Hepatocyte (in vitro differentiated cells): ENCODE results near the gene TMEM150B. TPM values are rescaled to one million over a fixed set of nuclear protein-coding genes. Genes with fewer than 3 reads are reported as not detected.

Experiments used
- DNase-seq: peaks from one replicate; pipeline ENCODE4 v3.0.0-alpha.2; 2016; ENCODE audit warnings: low spot score
- H2AFZ ChIP-seq: fragments of 200-600 bp; sonication (generic); 2 replicates; pipeline ENCODE4 v1.6.0; 2016; ENCODE audit warnings: antibody characterized with exemption, mild to moderate bottlenecking
- H3K27ac ChIP-seq: fragments of 200-600 bp; sonication (generic); 2 replicates; pipeline ENCODE4 v1.5.1; 2016; ENCODE audit warnings: mild to moderate bottlenecking
- H3K27me3 ChIP-seq: fragments of 200-600 bp; sonication (generic); 2 replicates; pipeline ENCODE4 v1.6.1; 2016
- H3K36me3 ChIP-seq: fragments of 200-600 bp; sonication (generic); replicated peaks from 2 replicates; pipeline ENCODE4 v1.5.1; 2016; ENCODE audit warnings: low read depth; ENCODE audit not compliant: insufficient read depth
- H3K4me1 ChIP-seq: fragments of 200-600 bp; sonication (generic); 2 replicates; pipeline ENCODE4 v1.5.1; 2016; ENCODE audit warnings: mild to moderate bottlenecking, moderate library complexity; ENCODE audit not compliant: insufficient read depth
- H3K4me2 ChIP-seq: fragments of 200-600 bp; sonication (generic); 2 replicates; pipeline ENCODE4 v1.6.0; 2016
- H3K4me3 ChIP-seq: fragments of 200-600 bp; sonication (generic); 2 replicates; pipeline ENCODE4 v1.5.1; 2016; ENCODE audit warnings: mild to moderate bottlenecking
- H3K79me2 ChIP-seq: fragments of 200-600 bp; sonication (generic); 2 replicates; pipeline ENCODE4 v1.6.0; 2017; ENCODE audit warnings: mild to moderate bottlenecking
- H3K9me2 ChIP-seq: fragments of 200-600 bp; sonication (generic); replicated peaks from 2 replicates; pipeline ENCODE4 v1.6.0; 2017; ENCODE audit warnings: mild to moderate bottlenecking; ENCODE audit not compliant: insufficient read depth
- H3K9me3 ChIP-seq: fragments of 200-600 bp; sonication (generic); 2 replicates; pipeline ENCODE4 v1.5.1; 2016; ENCODE audit warnings: low read depth, mild to moderate bottlenecking
- H4K20me1 ChIP-seq: fragments of 200-600 bp; sonication (generic); 2 replicates; pipeline ENCODE4 v1.6.0; 2016; ENCODE audit warnings: mild to moderate bottlenecking; ENCODE audit not compliant: insufficient read depth, poor library complexity, severe bottlenecking
- EZH2 ChIP-seq: fragments of 200-600 bp; sonication (generic); IDR thresholded peaks from 2 replicates; pipeline ENCODE4 v1.6.1; 2016; ENCODE audit warnings: antibody characterized with exemption, mild to moderate bottlenecking, borderline replicate concordance
- EZH2phosphoT487 ChIP-seq: fragments of 200-600 bp; sonication (generic); IDR thresholded peaks from one replicate; pipeline ENCODE4 v1.6.1; 2018; ENCODE audit warnings: antibody characterized with exemption, mild to moderate bottlenecking, low read depth, moderate library complexity; ENCODE audit not compliant: unreplicated experiment, severe bottlenecking
- WGBS: methylation state at CpG from one replicate; pipeline ENCODE4 v1.1.6; 2016; ENCODE audit warnings: low lambda C conversion rate; ENCODE audit errors: missing lambda C conversion rate; 5-methylcytosine and 5-hydroxymethylcytosine counted together
- polyA plus RNA-seq: library from polyadenylated mRNA; unstranded; fragments of >200 nt; fragmentation: Nextera tagmentation; extraction: Ambion mirVana; gene quantifications from 2 replicates; pipeline ENCODE4 v1.2.1, GENCODE V29; 2016
- total RNA-seq: library from RNA; depleted of rRNA; stranded (reverse); fragments of >200 nt; gene quantifications from 2 replicates; pipeline ENCODE4 v1.2.3, GENCODE V29; 2014
- TF ChIP-seq, protein P1 (sequence below): fragments of 200-600 bp; sonication (generic); IDR thresholded peaks from 2 replicates; pipeline ENCODE4 v1.5.1; 2016; ENCODE audit warnings: antibody characterized with exemption, mild to moderate bottlenecking; ENCODE audit not compliant: poor library complexity

Gene TMEM150B
- total and polyA plus RNA-seq, 2 experiments from 2014 or later: 9.2 to 25.4 TPM

DNA sequence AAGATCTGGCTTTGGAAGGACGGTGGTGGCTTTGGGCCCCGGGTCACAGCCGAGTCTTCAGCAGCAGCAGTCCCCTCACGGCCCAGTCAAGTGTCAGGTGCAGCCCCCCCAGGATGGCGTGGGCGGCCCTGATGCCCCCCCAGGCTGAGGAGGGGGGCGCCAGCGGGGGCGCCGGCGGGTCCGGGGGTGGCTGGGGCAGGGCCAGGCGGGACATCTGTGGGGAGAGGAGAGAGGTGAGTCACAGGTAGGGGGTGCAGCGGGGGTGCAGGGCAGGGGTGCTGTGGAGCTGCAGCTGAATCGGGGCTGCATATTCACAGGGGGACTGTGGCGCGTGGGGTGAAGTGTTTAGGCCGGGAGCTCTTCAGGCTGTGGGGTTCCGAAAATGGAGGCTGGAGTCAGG, 40.8 kb upstream of the TMEM150B start:
- Histone ChIP-seq H3K9me3 (no peaks in the 10 kb centered on the region), H3K4me3 (no peak overlapping the region), H3K36me3 (no peaks in the 10 kb centered on the region), H3K9me2 (no peaks in the 10 kb centered on the region), H3K27me3 (peaks cover 24% of the 10 kb centered on the region), H3K4me2 (no peak overlapping the region), H3K27ac (no peak overlapping the region), H3K4me1 (peaks cover 12% of the 10 kb centered on the region), H3K79me2 (no peaks in the 10 kb centered on the region), H4K20me1 (no peaks in the 10 kb centered on the region), H2AFZ (no peak overlapping the region)
- WGBS: 81% methylated on average over 4 of the region's 19 CpGs
- DNase-seq: no peak
- TF ChIP-seq EZH2 (no peak), EZH2phosphoT487 (no peak)
- TF ChIP-seq, protein P1, sequence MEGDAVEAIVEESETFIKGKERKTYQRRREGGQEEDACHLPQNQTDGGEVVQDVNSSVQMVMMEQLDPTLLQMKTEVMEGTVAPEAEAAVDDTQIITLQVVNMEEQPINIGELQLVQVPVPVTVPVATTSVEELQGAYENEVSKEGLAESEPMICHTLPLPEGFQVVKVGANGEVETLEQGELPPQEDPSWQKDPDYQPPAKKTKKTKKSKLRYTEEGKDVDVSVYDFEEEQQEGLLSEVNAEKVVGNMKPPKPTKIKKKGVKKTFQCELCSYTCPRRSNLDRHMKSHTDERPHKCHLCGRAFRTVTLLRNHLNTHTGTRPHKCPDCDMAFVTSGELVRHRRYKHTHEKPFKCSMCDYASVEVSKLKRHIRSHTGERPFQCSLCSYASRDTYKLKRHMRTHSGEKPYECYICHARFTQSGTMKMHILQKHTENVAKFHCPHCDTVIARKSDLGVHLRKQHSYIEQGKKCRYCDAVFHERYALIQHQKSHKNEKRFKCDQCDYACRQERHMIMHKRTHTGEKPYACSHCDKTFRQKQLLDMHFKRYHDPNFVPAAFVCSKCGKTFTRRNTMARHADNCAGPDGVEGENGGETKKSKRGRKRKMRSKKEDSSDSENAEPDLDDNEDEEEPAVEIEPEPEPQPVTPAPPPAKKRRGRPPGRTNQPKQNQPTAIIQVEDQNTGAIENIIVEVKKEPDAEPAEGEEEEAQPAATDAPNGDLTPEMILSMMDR: no peak

- Histone ChIP-seq H3K9me2 (no peaks in the 10 kb centered on the region), H3K79me2 (no peaks in the 10 kb centered on the region), H3K27me3 (peaks cover 19% of the 10 kb centered on the region), H3K36me3 (no peaks in the 10 kb centered on the region), H3K4me1 (peaks cover 11% of the 10 kb centered on the region), H3K9me3 (no peaks in the 10 kb centered on the region), H3K4me3 (no peak overlapping the region), H4K20me1 (no peaks in the 10 kb centered on the region), H2AFZ (no peak overlapping the region), H3K4me2 (no peak overlapping the region), H3K27ac (no peak overlapping the region)
- no peak for DNase-seq
- TF ChIP-seq, protein P1: no peak
- TF ChIP-seq EZH2phosphoT487 (no peak), EZH2 (no peak)
- 84% methylated on average over 8 of the region's 8 CpGs for WGBS
These were observed 40.1 kb upstream of the TMEM150B start for GRCh38 chr19:55365245-55365644.

- H3K79me2 ChIP-seq: no peaks in the 10 kb centered on the region
- 76% methylated on average over 26 of the region's 27 CpGs for WGBS
- H2AFZ ChIP-seq: no peak within 1 kb of the TSS
- no peaks in the 10 kb centered on the region for H4K20me1 ChIP-seq
- no peak within 1 kb of the TSS for H3K4me3 ChIP-seq
- peaks cover under 1% of the 10 kb centered on the region for H3K27me3 ChIP-seq
- no peak for TF ChIP-seq EZH2phosphoT487
- TF ChIP-seq EZH2: no peak
- TF ChIP-seq, protein P1: no peak
- no peaks in the 10 kb centered on the region for H3K36me3 ChIP-seq
- H3K27ac ChIP-seq: no peak within 1 kb of the TSS
- H3K9me2 ChIP-seq: no peaks in the 10 kb centered on the region
- H3K9me3 ChIP-seq: no peaks in the 10 kb centered on the region
- H3K4me1 ChIP-seq: no peaks in the 10 kb centered on the region
- H3K4me2 ChIP-seq: no peak within 1 kb of the TSS
- DNase-seq: no peak
These were observed 38.0 kb upstream of the TMEM150B start, which contains the start of gene GARIN5B for GRCh38 chr19:55362990-55363716. GARIN5B (minus strand) TSS chr19:55363260; CDS start chr19:55363066, 194 bp downstream.
